ENCODE data around the gene NTNG1.

Gene NTNG1

GRCh38 chr1:107413546-107413945 is 272.7 kb downstream of the NTNG1 start:
- no peak for DNase-seq (ENCODE audit: low spot score)

- DNase-seq (ENCODE audit: low spot score), result no peak
Measured at GRCh38 chr1:107413951-107414350, 273.1 kb downstream of the NTNG1 start.

GRCh38 chr1:107414550-107414949 is 273.7 kb downstream of the NTNG1 start:
- no peak for DNase-seq (ENCODE audit: low spot score)

- DNase-seq (ENCODE audit: low spot score), result no peak
Measured at GRCh38 chr1:107415241-107415640, 274.4 kb downstream of the NTNG1 start.

- DNase-seq (ENCODE audit: low spot score), result no peak
Measured at GRCh38 chr1:107419003-107419402, 278.2 kb downstream of the NTNG1 start.

GRCh38 chr1:107422901-107423300 is 282.1 kb downstream of the NTNG1 start:
- DNase-seq (ENCODE audit: low spot score), result no peak

- DNase-seq (ENCODE audit: low spot score), result peak; percentile 21
Measured at GRCh38 chr1:107430540-107431228, 289.8 kb downstream of the NTNG1 start.

- no peak for DNase-seq (ENCODE audit: low spot score)
Measured at GRCh38 chr1:107432108-107432507, 291.3 kb downstream of the NTNG1 start.

GRCh38 chr1:107433068-107433467 is 292.2 kb downstream of the NTNG1 start:
- DNase-seq (ENCODE audit: low spot score), result no peak

- no peak for DNase-seq (ENCODE audit: low spot score)
Measured at GRCh38 chr1:107433635-107434360, 293.0 kb downstream of the NTNG1 start.

- no peak for DNase-seq (ENCODE audit: low spot score)
Measured at GRCh38 chr1:107434361-107434693, 293.5 kb downstream of the NTNG1 start.

- no peak for DNase-seq (ENCODE audit: low spot score)
Measured at GRCh38 chr1:107436552-107437241, 295.9 kb downstream of the NTNG1 start.

- DNase-seq (ENCODE audit: low spot score), result no peak
Measured at GRCh38 chr1:107439567-107439966, 298.7 kb downstream of the NTNG1 start.

- DNase-seq (ENCODE audit: low spot score), result no peak
Measured at GRCh38 chr1:107442551-107442950, 301.7 kb downstream of the NTNG1 start.

- no peak for DNase-seq (ENCODE audit: low spot score)
Measured at GRCh38 chr1:107443027-107443426, 302.2 kb downstream of the NTNG1 start.

- no peak for DNase-seq (ENCODE audit: low spot score)
Measured at GRCh38 chr1:107443860-107444259, 303.0 kb downstream of the NTNG1 start.

- no peak for DNase-seq (ENCODE audit: low spot score)
Measured at GRCh38 chr1:107444302-107444701, 303.5 kb downstream of the NTNG1 start.

GRCh38 chr1:107449326-107449725 is 308.5 kb downstream of the NTNG1 start:
- no peak for DNase-seq (ENCODE audit: low spot score)

- DNase-seq (ENCODE audit: low spot score), result no peak
Measured at GRCh38 chr1:107450899-107451664, 310.2 kb downstream of the NTNG1 start.

GRCh38 chr1:107451715-107452114 is 310.9 kb downstream of the NTNG1 start:
- DNase-seq (ENCODE audit: low spot score), result no peak

GRCh38 chr1:107454791-107455190 is 314.0 kb downstream of the NTNG1 start:
- no peak for DNase-seq (ENCODE audit: low spot score)

GRCh38 chr1:107457989-107458388 is 317.1 kb downstream of the NTNG1 start:
- no peak for DNase-seq (ENCODE audit: low spot score)
